Osteocyte (in vitro differentiated cells): ENCODE measurements around the gene ANTXR1. TPM values are rescaled to one million over a fixed set of nuclear protein-coding genes. Genes with fewer than 3 reads are reported as not detected.
A peak's percentile ranks its signal among the peaks of the same experiment; 100 is the strongest.

ENCODE experiments used
- DNase-seq: peaks from one replicate; pipeline ENCODE4 v3.0.0; 2021; ENCODE audit warnings: mixed read lengths; ENCODE audit not compliant: unreplicated experiment; ENCODE audit errors: extremely low spot score
- H3K27ac Mint-ChIP-seq: one replicate; pipeline ENCODE4 v1.8.0; 2021; ENCODE audit warnings: mild to moderate bottlenecking, mixed read lengths; ENCODE audit not compliant: unreplicated experiment
- H3K27me3 Mint-ChIP-seq: one replicate; pipeline ENCODE4 v1.8.0; 2021; ENCODE audit warnings: mixed read lengths; ENCODE audit not compliant: unreplicated experiment
- H3K36me3 Mint-ChIP-seq: one replicate; pipeline ENCODE4 v1.8.0; 2021; ENCODE audit warnings: mixed read lengths; ENCODE audit not compliant: unreplicated experiment
- H3K4me1 Mint-ChIP-seq: one replicate; pipeline ENCODE4 v1.8.0; 2021; ENCODE audit warnings: mixed read lengths; ENCODE audit not compliant: unreplicated experiment
- H3K4me3 Mint-ChIP-seq: one replicate; pipeline ENCODE4 v1.8.0; 2021; ENCODE audit warnings: mild to moderate bottlenecking, moderate library complexity, mixed read lengths; ENCODE audit not compliant: unreplicated experiment
- H3K9me3 Mint-ChIP-seq: one replicate; pipeline ENCODE4 v1.8.0; 2021; ENCODE audit warnings: mixed read lengths; ENCODE audit not compliant: unreplicated experiment
- total RNA-seq: library from RNA; stranded (reverse); gene quantifications from 2 replicates; pipeline ENCODE4 v1.2.1, GENCODE V29; 2021
- TF ChIP-seq, protein P1 (sequence below): fragments of 200-600 bp; sonication (generic); IDR thresholded peaks from 2 replicates; pipeline ENCODE4 v1.5.0; 2021; ENCODE audit warnings: antibody characterized with exemption, mild to moderate bottlenecking, moderate library complexity

ANTXR1 gene
- total RNA-seq, 1 donor from 2014 or later, result 144 TPM

GRCh38 chr2:69241093-69241492 lies 228.1 kb downstream of the ANTXR1 start:
- DNase-seq, result no peak
- TF ChIP-seq, protein P1, sequence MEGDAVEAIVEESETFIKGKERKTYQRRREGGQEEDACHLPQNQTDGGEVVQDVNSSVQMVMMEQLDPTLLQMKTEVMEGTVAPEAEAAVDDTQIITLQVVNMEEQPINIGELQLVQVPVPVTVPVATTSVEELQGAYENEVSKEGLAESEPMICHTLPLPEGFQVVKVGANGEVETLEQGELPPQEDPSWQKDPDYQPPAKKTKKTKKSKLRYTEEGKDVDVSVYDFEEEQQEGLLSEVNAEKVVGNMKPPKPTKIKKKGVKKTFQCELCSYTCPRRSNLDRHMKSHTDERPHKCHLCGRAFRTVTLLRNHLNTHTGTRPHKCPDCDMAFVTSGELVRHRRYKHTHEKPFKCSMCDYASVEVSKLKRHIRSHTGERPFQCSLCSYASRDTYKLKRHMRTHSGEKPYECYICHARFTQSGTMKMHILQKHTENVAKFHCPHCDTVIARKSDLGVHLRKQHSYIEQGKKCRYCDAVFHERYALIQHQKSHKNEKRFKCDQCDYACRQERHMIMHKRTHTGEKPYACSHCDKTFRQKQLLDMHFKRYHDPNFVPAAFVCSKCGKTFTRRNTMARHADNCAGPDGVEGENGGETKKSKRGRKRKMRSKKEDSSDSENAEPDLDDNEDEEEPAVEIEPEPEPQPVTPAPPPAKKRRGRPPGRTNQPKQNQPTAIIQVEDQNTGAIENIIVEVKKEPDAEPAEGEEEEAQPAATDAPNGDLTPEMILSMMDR, result no peak
- Mint-ChIP-seq H3K9me3 (no peaks in the 10 kb centered on the region), H3K4me3 (no peak overlapping the region), H3K27me3 (no peaks in the 10 kb centered on the region), H3K27ac (no peak overlapping the region), H3K36me3 (peaks cover 18% of the 10 kb centered on the region), H3K4me1 (peaks cover 13% of the 10 kb centered on the region)

DNA sequence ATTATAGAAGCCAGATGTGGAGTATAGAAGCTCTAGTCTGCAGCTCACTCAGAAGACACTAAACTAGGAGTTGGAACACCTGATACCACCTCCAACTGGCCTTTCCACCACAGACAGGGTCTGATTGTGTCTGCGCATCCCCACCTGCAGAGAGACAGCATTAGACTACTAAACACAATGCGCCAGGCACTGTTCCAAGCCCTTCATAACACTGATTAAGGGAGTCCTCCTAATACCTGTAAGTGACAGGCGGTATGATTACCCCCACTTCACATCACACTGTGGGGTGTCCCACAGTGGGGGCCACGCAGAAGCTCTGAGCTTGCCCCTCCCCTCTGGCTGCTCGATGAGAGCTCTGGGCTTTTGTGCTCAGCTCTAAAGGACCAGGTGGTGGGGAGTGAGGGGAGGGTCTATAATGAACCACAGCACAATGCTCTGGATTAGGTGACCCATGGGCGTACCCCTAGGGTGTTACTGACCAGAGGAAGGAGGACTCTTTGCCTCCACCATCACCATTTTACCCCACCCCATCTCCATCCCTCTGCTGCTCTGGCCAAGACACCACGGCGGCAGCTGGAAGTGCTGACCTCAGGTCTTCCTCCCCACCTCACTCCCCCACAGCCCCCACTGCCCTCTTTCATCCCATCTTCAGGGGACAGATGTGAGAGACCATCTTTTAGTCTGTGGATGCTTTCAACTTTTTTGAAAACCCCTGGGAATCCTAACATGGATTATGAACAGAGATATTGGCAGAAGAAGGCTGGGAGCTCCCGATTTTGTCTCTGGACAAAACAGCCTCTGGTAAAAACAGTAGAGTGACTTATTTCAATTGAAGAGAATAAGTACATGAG lies 228.9 kb downstream of the ANTXR1 start:
- peaks cover 13% of the 10 kb centered on the region for H3K4me1 Mint-ChIP-seq
- TF ChIP-seq, protein P1, result no peak
- H3K4me3 Mint-ChIP-seq, result no peak overlapping the region
- DNase-seq, result no peak
- H3K27ac Mint-ChIP-seq, result peak overlapping the region; percentile 77
- no peaks in the 10 kb centered on the region for H3K9me3 Mint-ChIP-seq
- peaks cover 26% of the 10 kb centered on the region for H3K36me3 Mint-ChIP-seq
- H3K27me3 Mint-ChIP-seq, result no peaks in the 10 kb centered on the region

DNA sequence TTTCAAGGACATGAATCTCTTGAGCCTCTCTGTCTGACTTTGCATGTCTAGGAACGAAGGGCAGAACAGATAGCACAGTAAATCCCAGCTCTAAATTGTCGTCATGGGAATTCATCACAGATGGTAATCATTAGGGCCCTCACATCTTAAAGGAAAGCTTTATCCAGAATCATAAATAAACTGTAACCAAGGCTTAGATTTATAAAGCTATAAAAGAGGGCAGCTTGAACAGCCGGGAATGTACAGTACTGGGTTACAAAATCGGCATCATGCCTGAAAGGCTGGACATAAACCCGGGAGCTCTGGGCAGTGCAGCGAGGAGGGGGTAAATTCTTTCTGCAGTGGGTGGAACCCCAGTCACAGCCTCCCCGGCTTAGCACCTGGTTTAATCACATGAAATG lies 229.7 kb downstream of the ANTXR1 start:
- H3K27me3 Mint-ChIP-seq, result no peaks in the 10 kb centered on the region
- DNase-seq, result no peak
- peaks cover 30% of the 10 kb centered on the region for H3K36me3 Mint-ChIP-seq
- no peak overlapping the region for H3K4me3 Mint-ChIP-seq
- peak overlapping the region; percentile 77 for H3K27ac Mint-ChIP-seq
- TF ChIP-seq, protein P1, result no peak
- no peaks in the 10 kb centered on the region for H3K9me3 Mint-ChIP-seq
- peaks cover 13% of the 10 kb centered on the region for H3K4me1 Mint-ChIP-seq

DNA sequence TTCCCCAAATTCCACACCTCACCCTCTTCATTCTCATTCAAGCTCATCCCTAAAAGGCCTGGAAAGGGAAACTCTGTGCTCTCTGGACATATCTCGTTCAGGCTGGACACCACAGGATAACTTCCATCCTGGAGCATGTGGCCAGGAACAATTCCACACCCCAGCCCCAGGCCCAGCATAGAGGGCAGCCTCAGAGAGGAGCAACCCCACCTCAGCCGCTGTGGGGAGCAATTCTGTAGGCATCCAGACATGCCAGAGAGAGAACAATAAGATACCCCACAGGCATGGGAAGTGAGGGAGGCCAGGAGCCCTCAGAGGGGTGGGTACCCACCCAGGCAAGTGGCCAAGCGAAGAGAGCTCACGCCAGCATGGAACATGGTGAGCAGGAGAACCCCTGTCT lies 230.7 kb downstream of the ANTXR1 start:
- no peak for DNase-seq
- TF ChIP-seq, protein P1, result no peak
- no peaks in the 10 kb centered on the region for H3K27me3 Mint-ChIP-seq
- H3K4me1 Mint-ChIP-seq, result peaks cover 13% of the 10 kb centered on the region
- no peaks in the 10 kb centered on the region for H3K9me3 Mint-ChIP-seq
- H3K4me3 Mint-ChIP-seq, result no peak overlapping the region
- peaks cover 40% of the 10 kb centered on the region for H3K36me3 Mint-ChIP-seq
- H3K27ac Mint-ChIP-seq, result no peak overlapping the region

- Mint-ChIP-seq H3K4me3 (no peak overlapping the region), H3K36me3 (peaks cover 32% of the 10 kb centered on the region), H3K27me3 (no peaks in the 10 kb centered on the region), H3K4me1 (peaks cover 13% of the 10 kb centered on the region), H3K9me3 (no peaks in the 10 kb centered on the region), H3K27ac (no peak overlapping the region)
- TF ChIP-seq, protein P1, result no peak
- no peak for DNase-seq
These were observed 231.9 kb downstream of the ANTXR1 start for GRCh38 chr2:69244882-69245281.
